Right renal cortex interstitium (tissue), 3 donors: ENCODE measurements around the gene LBP. TPM values are rescaled to one million over a fixed set of nuclear protein-coding genes. Genes with fewer than 3 reads are reported as not detected.

Experiments used
- polyA plus RNA-seq, 3 donors: library from polyadenylated mRNA; unstranded; fragments of 120-200 nt; gene quantifications; one replicate each; pipeline ENCODE4 v1.2.1, GENCODE V29; 2013; ENCODE audit not compliant: insufficient read length in 3 of 3

The LBP gene
- polyA plus RNA-seq, 3 donors = not detected

Other genes with a start within 250 kb of the LBP start
- gene TGM2, start 181.2 kb upstream of the LBP start, polyA plus RNA-seq = 10 to 100 TPM; 30.0 to 31.7 (median 31.5) TPM
- gene KIAA1755, start 85.7 kb upstream of the LBP start, polyA plus RNA-seq = 1 to 10 TPM; 1.9 to 2.9 (median 2.3) TPM
- gene BPI, start 42.3 kb upstream of the LBP start, polyA plus RNA-seq = 1 to 10 TPM in 1 of 3 donors, under 1 TPM in 1, not detected in 1; 0.44 to 1.0 TPM
- gene SNHG17, start 88.8 kb downstream of the LBP start, polyA plus RNA-seq = 10 to 100 TPM; 26.7 to 64.9 (median 28.8) TPM
- 10 to 100 TPM; 33.7 to 36.5 (median 35.0) TPM for gene RALGAPB, start 126.4 kb downstream of the LBP start, polyA plus RNA-seq
- not detected for gene ADIG, start 234.7 kb downstream of the LBP start, polyA plus RNA-seq